Fibroblast of villous mesenchyme (primary cell): Measurements from ENCODE around the gene CCDC116. TPM values are rescaled to one million over a fixed set of nuclear protein-coding genes. Genes with fewer than 3 reads are reported as not detected.

Source experiments
- DNase-seq: peaks from one replicate; pipeline ENCODE4 v3.0.0-alpha.2; 2010; ENCODE audit warnings: low read depth
- H3K4me3 ChIP-seq: 2 replicates; pipeline ENCODE4 v1.5.1; 2011; ENCODE audit warnings: low read depth, mild to moderate bottlenecking, low read length
- CTCF ChIP-seq: IDR thresholded peaks from 2 replicates; pipeline ENCODE4 v1.5.1; 2012; ENCODE audit warnings: low read depth, mild to moderate bottlenecking, low read length; ENCODE audit not compliant: insufficient read depth
- total RNA-seq: library from RNA; depleted of rRNA; stranded (reverse); fragments of >200 nt; gene quantifications from 2 replicates; pipeline ENCODE4 v1.2.3, GENCODE V29; 2012

CCDC116 gene
- total RNA-seq, 1 donor: 0.43 TPM

GRCh38 chr22:21650823-21651520 lies 18.4 kb downstream of the CCDC116 start:
- TF ChIP-seq CTCF: no peak
- H3K4me3 ChIP-seq: peak overlapping the region; percentile 84
- DNase-seq: no peak

- no peak for DNase-seq
- no peak for TF ChIP-seq CTCF
- peak overlapping the region; percentile 84 for H3K4me3 ChIP-seq
These were observed 19.0 kb downstream of the CCDC116 start for GRCh38 chr22:21651521-21652009.

- no peak for TF ChIP-seq CTCF
- peak; percentile 87 for DNase-seq
- H3K4me3 ChIP-seq: peak overlapping the region; percentile 84
These were observed 19.5 kb downstream of the CCDC116 start for GRCh38 chr22:21652010-21652546.

GRCh38 chr22:21652547-21653545 lies 20.3 kb downstream of the CCDC116 start:
- no peak for DNase-seq
- no peak for TF ChIP-seq CTCF
- peak overlapping the region; percentile 84 for H3K4me3 ChIP-seq

GRCh38 chr22:21657020-21657359 lies 24.4 kb downstream of the CCDC116 start:
- no peak for DNase-seq
- peak overlapping the region; percentile 64 for H3K4me3 ChIP-seq
- no peak for TF ChIP-seq CTCF

- peak; percentile 33 for DNase-seq
- H3K4me3 ChIP-seq: peak overlapping the region; percentile 64
- TF ChIP-seq CTCF: no peak
These were observed 24.9 kb downstream of the CCDC116 start for GRCh38 chr22:21657360-21658032.
